ENCODE results near the gene SIRT5.

SIRT5 gene

DNA sequence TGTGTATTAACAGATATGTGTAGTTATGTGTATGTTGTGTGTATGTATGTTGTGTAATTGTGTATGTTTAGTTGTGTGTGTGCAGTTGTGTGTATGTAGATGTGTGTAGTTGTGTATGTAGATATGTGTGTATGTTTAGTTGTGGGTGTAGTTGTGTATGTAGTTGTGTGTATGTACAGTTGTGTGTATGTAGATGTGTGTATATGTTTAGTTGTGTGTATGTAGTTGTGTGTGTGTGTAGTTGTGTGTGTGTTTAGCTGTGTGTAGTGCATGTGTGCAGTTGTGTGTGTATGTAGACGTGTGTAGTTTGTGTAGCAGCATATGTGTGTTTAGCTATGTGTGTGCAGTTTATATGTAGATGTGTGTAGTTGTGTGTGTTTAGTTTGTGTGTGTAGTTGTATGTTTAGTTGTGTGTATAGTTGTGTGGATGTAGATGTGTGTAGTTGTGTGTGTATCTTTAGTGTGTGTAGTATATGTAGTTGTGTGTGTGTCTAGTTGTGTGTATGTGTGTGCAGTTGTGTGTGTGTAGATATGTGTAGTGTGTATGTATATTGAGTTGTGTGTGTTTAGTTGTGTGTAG is 16.3 kb downstream of the SIRT5 start:
- DNase-seq: no peak

DNA sequence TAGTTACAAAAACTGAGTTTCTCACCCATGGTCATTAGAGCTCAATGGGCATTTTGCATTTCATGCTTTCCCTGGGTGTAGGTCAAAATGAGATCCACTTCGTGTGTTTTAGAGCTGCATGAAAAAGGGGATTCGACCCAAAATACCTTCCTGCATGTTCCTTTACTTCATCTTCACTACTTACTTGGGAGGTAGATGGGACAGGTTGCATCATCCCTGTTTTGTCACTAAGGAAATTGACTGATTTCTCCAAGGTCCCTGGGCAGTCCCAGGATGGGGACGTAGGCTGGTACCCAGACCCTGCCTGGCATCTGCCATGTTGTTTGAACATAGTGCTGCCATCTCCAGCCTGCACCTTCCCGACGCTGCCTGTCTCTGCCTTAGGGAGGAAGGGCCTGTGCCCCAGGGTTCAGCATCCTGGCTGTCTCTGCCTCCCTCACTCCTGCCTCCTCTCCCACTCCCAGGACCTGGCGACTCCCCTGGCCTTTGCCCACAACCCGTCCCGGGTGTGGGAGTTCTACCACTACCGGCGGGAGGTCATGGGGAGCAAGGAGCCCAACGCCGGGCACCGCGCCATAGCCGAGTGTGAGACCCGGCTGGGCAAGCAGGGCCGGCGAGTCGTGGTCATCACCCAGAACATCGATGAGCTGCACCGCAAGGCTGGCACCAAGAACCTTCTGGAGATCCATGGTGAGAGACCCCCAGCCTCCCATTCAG is 17.0 kb downstream of the SIRT5 start:
- DNase-seq: no peak

DNA sequence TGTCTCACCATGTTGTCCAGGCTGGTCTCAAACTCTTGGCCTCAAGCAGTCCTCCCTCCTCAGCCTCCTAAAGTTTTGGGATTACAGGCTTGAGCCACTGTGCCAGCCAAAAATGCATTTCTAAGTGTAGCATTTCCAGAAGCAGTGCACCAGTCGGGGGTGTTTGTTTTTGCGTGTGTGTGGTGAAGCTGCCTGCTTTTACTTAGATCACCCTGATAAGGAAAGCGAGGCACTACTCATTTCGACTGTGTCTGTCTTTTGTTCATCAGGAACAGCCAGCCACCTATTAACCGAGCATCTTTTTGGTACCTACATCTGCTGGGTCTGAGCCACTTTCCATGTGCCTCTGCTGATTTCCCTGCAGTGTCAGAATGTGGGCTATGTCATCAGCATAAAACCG is 18.7 kb downstream of the SIRT5 start:
- no peak for DNase-seq

DNA sequence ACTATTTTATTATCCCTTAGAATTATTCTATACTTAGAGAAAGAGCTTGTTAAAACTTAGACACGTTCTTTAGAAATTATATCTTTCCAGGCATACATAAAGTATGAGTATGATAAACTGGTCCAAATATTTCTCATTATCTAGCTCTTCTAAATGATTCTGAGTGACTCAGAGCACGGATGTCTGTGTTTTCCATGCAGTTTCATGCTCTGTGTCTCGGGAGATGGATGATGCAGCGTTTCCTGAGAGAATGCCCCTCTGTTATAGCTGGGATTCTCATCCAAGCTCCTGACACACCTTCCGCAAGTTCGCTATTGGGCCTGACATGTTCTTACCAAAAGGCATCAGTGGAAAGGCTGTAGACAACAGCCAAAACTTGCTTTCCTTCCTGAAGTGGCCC is 19.3 kb downstream of the SIRT5 start:
- no peak for DNase-seq

DNA sequence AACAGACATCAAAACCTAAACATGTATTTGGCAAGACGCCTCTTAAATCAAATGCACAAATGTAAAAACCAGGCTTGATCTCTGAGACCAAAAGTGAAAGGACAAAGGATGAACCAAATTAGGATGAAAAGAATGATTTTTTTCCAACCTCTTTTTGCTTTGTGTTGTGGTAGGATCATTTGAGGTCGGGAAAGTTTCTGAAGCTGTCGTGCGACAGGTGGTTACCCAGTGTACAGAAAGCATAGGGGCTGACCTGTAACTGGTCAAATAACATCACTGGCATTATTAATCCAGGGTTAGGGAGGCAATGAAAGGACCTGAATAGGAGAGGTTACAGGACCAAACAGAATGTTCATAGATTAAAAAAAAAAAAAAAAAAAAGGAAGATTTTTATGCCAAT is 22.7 kb downstream of the SIRT5 start:
- no peak for DNase-seq

DNA sequence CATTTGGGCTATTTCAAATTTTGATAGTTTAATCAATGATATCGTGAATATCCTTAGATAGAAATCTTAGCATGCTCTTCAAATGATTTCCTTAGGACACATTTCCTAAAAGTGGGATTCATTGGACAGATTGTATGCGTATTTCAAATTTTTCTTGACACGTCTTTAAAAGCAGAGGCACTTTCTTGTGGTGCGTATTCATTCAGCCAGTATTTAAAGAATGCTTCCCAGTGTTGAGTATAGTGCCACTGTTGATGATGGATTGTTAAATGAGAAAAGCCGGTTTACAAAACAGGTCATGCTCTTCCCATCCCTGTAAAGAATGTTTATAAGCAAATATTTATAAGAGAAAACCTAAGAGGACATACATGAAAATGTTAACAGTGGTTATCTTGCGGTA is 25.6 kb downstream of the SIRT5 start:
- DNase-seq: no peak

DNA sequence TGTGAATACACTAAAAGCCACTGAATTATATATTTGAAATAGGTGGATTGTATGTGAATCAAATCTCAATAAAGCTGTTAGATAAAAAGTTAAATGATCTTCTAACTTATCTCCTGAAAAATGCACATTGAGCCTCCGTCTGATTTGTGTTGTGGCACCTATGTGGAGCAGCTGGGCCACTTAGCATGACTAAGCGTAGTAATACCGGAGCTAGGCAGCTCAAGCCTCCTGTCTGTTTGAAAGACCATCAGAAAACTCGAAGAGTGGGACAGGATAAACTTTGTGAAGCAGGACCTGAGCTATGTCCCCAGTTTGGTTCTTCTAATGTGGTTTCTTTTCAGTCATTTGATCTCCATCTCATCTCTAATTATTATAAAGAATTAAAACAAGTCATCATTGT is 29.7 kb downstream of the SIRT5 start:
- DNase-seq: no peak

DNA sequence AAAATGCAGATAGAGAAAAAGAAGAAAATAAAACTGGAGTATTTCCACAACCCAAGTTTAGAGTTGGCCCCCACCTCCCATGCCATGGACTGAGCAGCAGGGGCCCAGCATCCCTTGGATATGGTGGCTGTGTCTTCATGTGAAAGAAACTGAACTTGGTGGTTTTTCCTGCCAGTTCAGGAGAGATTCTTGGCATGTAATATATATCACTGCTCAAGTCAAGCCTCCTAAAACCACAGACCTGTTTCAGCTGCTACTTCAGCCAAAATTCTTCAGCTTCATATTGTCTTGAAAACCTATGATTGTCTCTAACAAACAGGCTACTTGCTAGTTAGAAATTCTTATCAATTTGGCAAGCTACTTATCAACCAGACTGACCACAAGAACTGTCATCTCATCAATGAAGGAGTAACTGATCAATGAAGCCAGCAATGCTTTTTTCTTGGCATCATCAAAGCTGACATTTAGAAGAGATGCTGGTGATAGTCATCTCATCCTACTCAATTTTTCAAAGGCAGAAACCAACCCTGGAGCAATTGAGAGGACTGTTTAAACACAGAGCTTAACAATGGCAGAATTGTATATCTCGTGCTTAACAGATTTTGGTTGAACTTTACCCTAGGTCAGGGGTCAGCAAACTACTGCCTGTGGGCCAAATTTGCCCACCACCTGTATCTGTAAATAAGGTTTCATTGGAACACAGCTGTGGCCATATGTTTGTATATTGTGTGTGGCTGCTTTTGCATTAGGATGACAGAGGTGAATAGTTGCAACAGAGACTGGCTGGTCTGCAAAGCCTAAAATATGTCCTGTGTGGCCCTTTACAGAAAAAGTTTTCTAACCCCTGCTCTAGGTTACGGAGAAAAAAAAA is 30.4 kb downstream of the SIRT5 start:
- DNase-seq: no peak

DNA sequence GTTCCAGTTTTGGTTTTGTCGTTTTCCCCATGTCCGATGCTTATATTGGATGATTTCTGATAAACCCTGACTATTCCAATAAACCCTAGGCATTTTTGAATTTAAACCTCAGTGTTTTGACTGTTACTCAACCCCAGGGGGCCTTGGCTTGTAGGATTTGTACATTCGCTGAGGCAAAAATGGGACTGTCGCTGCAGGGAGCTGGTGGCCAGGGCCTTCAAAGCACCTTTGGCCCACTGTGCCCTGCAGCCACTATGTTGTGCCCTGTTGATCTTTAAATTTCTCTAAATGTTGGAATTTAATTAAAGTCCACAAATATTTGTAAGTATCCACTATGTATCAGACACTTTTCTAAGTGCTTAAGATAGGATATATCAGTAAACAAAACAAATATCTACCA is 31.2 kb downstream of the SIRT5 start:
- no peak for DNase-seq

DNA sequence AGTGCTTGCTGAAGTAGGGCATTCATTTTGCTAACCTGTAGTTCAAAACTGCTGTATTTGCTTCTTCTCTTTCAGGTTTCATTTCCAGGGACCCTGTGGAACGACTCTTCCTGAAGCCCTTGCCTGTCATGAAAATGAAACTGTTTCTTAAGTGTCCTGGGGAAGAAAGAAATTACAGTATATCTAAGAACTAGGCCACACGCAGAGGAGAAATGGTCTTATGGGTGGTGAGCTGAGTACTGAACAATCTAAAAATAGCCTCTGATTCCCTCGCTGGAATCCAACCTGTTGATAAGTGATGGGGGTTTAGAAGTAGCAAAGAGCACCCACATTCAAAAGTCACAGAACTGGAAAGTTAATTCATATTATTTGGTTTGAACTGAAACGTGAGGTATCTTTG is 37.3 kb downstream of the SIRT5 start:
- DNase-seq: peak; percentile 66

DNA sequence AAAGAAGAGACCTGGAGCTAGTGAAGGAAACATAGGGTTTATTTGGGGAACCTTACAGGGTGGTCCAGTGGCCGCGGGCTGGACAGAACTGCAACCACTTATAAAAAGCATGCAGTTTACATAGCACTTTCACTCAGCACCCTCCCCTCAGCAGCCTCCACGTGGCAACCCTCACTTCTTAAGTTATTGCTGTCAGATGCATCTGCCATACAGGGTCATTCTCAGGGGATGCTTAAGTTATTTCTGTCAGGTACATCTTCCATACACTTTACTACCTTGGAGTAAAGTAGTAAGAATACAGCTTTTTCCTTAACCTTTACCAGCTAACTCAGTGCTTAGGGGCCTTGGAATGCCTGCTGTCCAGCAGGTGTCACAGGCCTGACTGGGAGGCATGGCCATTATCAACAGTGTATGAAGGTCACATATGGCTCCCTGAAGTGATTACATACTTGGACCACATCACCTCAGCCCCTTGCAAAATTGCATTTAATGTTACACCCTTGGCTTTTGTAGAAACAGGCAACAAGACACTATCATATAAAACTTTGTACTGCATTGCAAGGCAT is 38.7 kb downstream of the SIRT5 start:
- no peak for DNase-seq

DNA sequence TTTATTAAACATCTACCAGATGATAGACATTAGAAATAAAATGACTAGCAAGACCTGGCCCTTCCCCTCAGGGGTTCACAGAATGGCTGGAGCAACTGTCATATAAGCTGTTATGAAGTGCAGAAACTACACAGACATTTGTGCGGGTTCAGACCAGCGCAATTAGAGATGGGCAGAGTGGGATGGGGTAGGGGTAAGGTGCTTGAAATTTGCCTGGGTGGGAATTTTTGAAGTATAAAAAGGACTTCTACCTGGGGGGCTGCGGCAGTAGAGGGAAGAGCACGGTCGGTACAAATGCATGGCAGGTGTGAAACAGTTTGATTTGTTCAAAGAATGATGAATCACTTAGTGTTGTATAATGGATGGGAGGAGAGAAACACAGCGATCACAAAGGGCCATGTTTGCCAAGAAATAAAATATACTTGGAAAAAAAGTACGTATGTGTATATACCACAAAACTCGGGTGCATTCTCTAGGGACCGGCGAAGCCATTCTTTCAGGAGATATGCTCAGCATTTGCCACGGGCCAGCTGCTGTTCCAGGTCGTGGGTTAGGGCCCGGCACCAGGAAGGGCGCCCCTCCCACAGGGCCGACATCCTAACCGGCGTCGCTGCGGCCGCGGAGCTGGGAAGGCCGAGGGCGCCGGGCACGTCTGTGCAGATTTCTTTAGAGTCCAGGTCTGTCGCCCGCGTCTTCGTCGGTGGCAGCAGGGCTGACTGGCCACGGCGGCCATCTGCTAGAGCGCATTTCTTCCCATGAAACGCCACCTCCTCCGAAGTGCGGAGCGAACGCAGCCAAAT is 39.9 kb downstream of the SIRT5 start:
- DNase-seq: peak; percentile 30

DNA sequence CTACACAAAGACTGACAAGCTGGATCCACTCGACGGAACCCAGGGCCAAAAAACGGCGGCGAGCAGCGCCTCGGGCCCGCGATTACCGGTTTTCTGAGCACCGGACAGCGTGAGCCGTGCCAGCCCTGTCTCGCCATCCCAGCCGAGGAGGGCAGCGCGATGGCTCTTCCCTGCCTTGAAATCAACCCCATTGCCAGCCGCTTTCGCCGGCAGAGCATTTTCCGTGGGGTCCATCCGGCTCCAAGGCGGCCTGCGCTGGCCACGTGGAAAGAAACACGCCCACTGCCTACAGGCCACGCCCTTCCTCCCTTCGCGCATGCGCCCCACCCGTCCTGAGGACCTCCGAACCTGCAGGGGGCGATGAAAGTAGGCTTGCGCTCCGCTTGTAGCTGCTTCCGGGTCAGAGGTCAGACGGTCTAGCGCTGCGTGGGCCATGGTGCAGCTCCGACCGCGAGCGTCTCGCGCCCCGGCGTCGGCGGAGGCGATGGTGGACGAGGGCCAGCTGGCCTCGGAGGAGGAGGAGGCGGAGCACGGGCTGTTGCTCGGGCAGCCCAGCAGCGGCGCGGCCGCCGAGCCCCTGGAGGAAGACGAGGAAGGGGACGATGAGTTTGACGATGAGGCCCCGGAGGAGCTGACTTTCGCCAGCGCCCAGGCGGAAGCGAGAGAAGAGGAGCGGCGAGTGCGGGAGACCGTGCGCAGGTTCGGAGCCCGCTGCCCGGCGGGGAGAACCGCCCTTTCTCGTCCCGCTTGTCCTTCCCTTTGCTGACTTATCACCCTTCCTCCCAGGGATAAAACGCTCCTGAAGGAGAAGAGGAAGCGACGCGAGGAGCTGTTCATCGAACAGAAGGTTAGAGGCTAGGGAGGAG is 40.8 kb downstream of the SIRT5 start, which contains the start of gene NOL7:
TSS of gene NOL7 (plus strand) at position 410 of the 866 bp plus-strand sequence. CDS start at position 434, 24 bp downstream.
- peak; percentile 99 for DNase-seq

DNA sequence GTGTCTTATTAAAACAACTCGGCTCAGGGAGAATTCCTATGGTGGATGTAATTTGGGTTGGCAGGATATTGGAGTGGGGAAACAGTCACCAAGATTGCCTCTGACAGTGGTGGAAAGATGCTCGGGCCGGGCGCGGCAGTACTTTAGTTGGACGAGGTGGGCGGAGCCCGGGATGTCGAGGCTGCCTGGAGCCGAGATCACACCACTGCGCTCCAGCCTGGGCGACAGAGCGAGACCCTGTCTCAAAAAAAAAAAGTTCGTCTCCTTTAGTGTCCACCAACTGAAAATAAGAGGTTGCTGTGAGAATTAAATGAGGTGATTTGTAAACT is 41.4 kb downstream of the SIRT5 start:
- DNase-seq: peak; percentile 37

DNA sequence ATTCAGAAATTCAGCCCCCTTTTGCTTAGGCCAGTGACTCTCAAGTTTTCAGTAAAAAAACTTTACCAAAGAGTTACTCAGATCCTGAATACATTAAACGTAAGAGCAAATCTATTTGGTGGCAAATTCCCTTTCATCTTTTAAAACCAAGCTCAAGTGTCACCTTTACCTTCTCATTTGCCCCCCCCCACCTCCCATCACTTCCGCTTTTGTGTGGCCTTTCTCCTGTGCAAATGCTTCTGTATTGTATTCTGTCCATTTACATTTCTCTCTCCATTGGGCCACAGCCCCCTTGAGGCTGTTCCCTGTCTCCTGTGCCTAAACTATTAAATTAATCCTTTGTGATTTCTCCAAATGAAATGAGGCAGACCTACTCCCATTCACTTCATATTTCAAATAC is 42.7 kb downstream of the SIRT5 start:
- no peak for DNase-seq

DNA sequence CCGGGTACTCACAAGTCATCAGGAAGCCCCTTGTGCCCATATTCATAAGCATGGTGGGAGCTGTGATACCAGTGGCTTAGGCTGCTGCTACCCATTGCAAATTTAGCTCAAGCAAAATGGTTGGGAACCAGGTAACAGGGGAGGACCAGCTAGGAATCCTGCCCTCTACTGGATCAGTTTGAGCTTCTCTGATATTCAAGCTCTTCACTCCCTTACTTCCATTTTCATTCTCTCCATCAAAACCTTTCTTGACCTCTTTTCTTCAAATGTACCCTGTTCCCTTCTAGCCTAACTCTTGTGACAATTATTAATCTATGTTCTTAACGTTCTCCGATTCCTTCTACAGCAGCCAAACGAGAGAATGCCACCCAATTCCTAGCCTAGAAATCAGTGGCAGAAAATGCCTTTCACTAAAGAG is 50.5 kb downstream of the SIRT5 start:
- DNase-seq: peak; percentile 40

DNA sequence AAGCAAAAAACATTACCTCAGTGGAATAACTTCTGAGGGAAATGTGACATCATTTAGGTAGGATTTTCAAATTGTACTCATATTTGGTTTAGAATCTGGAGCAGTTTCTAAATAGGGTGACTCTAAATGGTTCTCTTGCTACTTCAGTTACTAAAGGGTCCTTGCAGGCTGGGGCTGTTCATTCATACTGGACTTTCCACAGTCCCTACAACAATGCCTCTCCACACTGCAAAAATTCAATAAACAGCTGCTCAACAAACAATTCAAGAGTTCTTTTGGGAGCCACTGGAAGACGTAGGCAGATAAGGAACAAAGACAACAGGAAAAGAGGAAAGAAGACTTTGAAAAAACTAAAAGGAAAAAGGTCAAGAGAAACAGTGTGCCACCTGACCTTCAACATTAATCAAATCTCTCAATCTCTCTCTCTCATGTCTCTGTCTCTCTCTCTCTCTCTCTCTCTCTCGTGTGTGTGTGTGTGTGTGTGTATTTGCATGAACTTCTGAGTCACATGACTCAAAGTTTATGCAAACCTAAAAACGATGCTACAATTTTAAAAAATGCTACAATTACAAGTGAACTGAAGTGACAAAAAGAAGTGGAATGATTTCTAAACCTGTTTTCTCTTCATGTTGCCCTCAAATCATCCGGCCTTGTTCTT is 55.2 kb downstream of the SIRT5 start:
- no peak for DNase-seq

DNA sequence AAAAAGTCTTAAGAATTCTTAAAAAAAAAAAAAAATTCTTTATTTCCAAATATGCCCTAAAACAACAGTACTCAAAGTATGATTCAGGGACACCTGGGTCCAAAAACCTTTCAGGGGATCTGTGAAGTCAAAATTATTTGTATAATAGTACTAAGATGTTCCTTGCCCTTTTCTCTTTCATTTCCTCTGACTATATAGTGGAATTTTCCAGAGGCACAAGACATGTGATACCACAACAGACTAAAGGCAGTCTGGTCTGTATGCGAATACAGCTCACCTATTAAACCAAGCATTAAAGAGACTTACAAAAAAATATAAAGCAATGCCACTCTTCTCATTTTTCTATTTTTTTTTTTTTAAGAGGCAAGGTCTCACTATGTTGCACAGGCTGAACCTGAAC is 56.1 kb downstream of the SIRT5 start:
- no peak for DNase-seq

DNA sequence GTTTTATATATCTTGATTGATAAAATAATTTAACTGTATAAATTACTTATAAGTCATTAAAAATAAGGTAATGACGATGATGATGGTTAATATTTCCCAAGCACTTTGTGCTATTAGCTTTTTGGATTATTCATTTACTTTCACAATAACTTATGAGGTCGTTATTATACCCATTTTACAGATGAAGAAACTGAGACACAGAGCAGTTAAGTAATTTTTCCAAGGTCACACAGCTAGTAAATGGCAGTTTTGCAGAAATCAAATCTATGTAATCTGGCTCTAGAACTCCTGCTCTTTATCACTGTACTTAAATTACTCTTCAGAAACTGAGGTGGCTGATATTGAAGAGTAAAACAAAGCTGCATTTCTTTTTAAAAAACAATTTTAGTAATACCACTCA is 58.9 kb downstream of the SIRT5 start:
- no peak for DNase-seq

DNA sequence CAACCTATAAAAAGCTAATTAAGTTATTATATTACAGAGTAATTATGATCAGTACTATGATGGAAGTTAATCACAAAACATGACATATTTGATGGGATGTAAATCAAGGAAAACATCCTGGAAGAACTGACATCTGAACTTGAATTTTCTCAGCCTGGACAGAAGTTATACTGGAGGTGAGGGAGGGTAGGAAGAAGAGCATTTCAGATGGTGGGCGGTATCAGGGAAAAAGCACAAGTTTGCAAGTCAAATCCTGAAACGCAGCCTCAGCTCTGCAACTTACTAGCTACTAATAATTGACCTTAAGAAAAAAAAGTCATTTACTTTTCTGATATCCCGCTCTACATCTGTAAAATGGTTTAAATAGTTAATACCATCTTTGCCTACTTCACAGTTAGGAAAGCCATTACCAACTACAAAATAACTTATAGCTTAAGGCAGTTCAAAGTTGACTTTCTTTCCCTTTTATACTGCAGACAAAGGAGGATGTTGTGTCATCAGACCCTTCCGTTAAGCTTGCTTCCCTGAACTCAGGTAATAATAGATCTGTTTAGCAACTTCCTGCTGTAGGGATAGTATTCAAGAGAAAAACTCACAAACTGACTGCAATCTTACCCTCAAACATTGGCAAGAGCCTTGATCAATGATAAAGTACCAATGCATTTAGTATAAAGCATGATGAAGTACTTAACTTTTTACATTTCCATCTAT is 61.7 kb downstream of the SIRT5 start:
- no peak for DNase-seq

DNA sequence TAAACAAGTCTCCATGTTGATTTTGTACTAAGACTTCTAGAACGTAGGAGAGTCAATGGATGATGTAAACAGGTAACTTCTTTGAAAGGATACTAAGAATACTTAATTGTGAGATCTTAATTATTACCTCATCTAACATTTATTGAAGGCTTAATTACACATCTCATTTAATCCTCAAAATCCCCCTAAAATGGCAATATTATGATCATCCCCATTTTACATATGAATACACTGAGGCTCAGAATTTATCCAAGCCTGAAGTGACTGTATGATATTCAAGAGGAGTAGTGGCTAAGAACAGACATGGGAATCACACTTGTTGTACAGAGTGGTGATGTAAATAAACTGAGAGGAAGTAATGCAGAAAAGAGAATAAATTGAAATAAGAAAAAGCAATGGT is 63.6 kb downstream of the SIRT5 start:
- DNase-seq: no peak

Data from inflammatory macrophage treated with lipopolysaccharide for 4 hours (primary cell).